CD4-positive, CD25-positive, alpha-beta regulatory T cell (primary cell): ENCODE measurements around the gene LRRC4C. TPM values are rescaled to one million over a fixed set of nuclear protein-coding genes. Genes with fewer than 3 reads are reported as not detected.
A peak's percentile ranks its signal among the peaks of the same experiment; 100 is the strongest.

Source experiments
- ATAC-seq, 2 donors: fragments of 150-1000 bp; cut with Tn5 transposase; one replicate each; pipeline ENCODE4 v1.10.0; 2021; ENCODE audit warnings: low read depth in 2 of 2, moderate number of reproducible peaks in 2 of 2, moderate library complexity in 1 of 2
- DNase-seq, 3 donors: peaks; one replicate each; pipeline versions ENCODE4 v3.0.0 to v3.0.0-alpha.2; 2012 to 2022; ENCODE audit warnings: mixed read lengths in 1 of 3
- H3K27ac ChIP-seq: one replicate; pipeline ENCODE4 v1.7.0; 2013; ENCODE audit warnings: mild to moderate bottlenecking, low read length; ENCODE audit not compliant: insufficient read depth, poor library complexity, severe bottlenecking
- H3K27me3 ChIP-seq: one replicate; pipeline ENCODE4 v1.7.0; 2013; ENCODE audit warnings: low read length; ENCODE audit not compliant: control insufficient read depth, insufficient read depth
- H3K36me3 ChIP-seq: one replicate; pipeline ENCODE4 v1.7.0; 2013; ENCODE audit warnings: mild to moderate bottlenecking, low read length, moderate library complexity; ENCODE audit not compliant: control insufficient read depth, insufficient read depth
- H3K4me1 ChIP-seq: 2 replicates; pipeline ENCODE4 v1.7.0; 2013; ENCODE audit warnings: mild to moderate bottlenecking, low read length; ENCODE audit not compliant: insufficient read depth, control insufficient read depth, poor library complexity, severe bottlenecking
- H3K4me3 ChIP-seq: one replicate; pipeline ENCODE4 v1.7.0; 2013; ENCODE audit warnings: low read depth, mild to moderate bottlenecking, low read length, moderate library complexity
- H3K9me3 ChIP-seq, 2 experiments: 1 replicate in 1 of 2; 2 replicates in 1 of 2; pipeline ENCODE4 v1.7.0; 2013; ENCODE audit warnings: low read length in 2 of 2, mild to moderate bottlenecking in 1 of 2, moderate library complexity in 1 of 2; ENCODE audit not compliant: control insufficient read depth in 2 of 2
- H3K27ac Mint-ChIP-seq, 3 donors: one replicate each; pipeline ENCODE4 v1.8.0; 2020 to 2022; ENCODE audit warnings: mild to moderate bottlenecking in 3 of 3, mixed read lengths in 3 of 3, moderate library complexity in 2 of 3
- H3K27me3 Mint-ChIP-seq: one replicate; pipeline ENCODE4 v1.8.0; 2022; ENCODE audit warnings: mild to moderate bottlenecking, mixed read lengths
- H3K36me3 Mint-ChIP-seq: one replicate; pipeline ENCODE4 v1.8.0; 2020; ENCODE audit warnings: mixed read lengths
- H3K4me1 Mint-ChIP-seq, 4 donors: one replicate each; pipeline ENCODE4 v1.8.0; 2020 to 2022; ENCODE audit warnings: mixed read lengths in 4 of 4, mild to moderate bottlenecking in 1 of 4
- H3K4me3 Mint-ChIP-seq, 4 donors: one replicate each; pipeline ENCODE4 v1.8.0; 2020 to 2022; ENCODE audit warnings: mild to moderate bottlenecking in 4 of 4, mixed read lengths in 4 of 4, moderate library complexity in 3 of 4
- H3K9me3 Mint-ChIP-seq, 7 donors: one replicate each; pipeline ENCODE4 v1.8.0; 2020 to 2022; ENCODE audit warnings: mixed read lengths in 7 of 7, mild to moderate bottlenecking in 3 of 7, moderate library complexity in 2 of 7
- polyA plus RNA-seq, 4 donors: library from polyadenylated mRNA; unstranded; fragments of 300-500 nt; fragmentation: Illumina TruSeq; gene quantifications; one replicate each; pipeline ENCODE4 v1.2.3, GENCODE V29; 2021
- total RNA-seq: library from RNA; stranded (reverse); gene quantifications from one replicate; pipeline ENCODE4 v1.2.3, GENCODE V29; 2022

Gene LRRC4C
- total and polyA plus RNA-seq, 5 donors from 2014 or later, result not detected

DNA sequence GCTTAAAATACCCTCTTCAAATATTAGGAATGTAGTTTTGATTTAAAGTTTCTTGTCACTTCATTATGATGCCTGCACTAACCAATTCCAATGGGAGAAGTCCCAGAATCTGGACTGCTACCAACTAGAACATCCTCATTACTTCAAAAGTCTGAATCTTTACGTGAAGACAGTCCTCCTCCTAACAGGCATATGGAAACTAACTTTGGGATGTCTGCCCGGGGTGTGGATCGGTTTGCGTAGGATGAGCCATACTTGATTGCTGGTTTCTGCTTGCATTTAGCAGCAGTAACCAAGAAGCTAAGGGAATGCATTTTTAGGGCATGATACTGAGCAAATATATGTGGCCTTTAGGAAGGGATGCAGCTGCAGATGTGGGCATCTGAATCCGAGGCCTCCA is 177.1 kb downstream of the LRRC4C start:
- ATAC-seq (no peak), DNase-seq (no peak)
- no peaks in the 10 kb centered on the region for H3K36me3 Mint-ChIP-seq
- Histone ChIP-seq H3K9me3 (peaks cover 0 to 2% of the 10 kb centered on the region in 2 experiments), H3K36me3 (no peaks in the 10 kb centered on the region), H3K27ac (no peak overlapping the region), H3K27me3 (no peaks in the 10 kb centered on the region), H3K4me1 (no peaks in the 10 kb centered on the region), H3K4me3 (no peak overlapping the region)
- H3K27me3 Mint-ChIP-seq, result no peaks in the 10 kb centered on the region
- H3K4me3 Mint-ChIP-seq, result no peak overlapping the region
- peaks cover 1 to 31% (median 7%) of the 10 kb centered on the region in 7 donors for H3K9me3 Mint-ChIP-seq
- no peak overlapping the region for H3K27ac Mint-ChIP-seq
- H3K4me1 Mint-ChIP-seq, result no peaks in the 10 kb centered on the region

DNA sequence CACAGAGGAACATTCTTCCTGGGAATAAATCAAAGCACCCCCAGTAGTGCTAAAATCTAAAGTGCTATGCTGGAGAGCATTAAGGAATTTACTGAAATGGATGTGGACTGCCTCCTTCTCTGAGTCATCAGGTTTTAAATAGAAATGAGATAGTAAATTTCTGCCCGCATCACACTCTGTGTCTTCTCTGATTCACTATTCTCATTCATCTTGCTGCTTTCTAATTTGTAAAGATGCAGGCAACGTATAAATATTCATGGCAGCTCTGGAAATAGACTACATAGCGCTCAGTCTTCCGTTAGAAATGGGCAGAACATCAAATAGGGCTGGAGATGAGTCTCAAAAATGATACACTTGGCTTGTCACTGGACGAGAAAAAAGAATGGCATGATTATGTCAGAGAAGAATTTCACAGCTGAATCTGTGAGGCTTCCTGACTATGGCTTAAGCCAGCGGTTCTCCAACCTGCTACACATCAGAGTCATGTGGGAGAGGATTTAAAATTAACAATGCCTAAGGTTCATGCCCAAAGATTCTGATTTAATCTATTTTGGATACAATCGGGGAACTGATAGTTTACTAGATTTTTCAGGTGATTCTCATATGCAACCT is 178.2 kb downstream of the LRRC4C start:
- no peak overlapping the region for H3K4me3 ChIP-seq
- ATAC-seq, result no peak
- no peak overlapping the region for H3K4me3 Mint-ChIP-seq
- no peaks in the 10 kb centered on the region for H3K4me1 Mint-ChIP-seq
- H3K36me3 ChIP-seq, result no peaks in the 10 kb centered on the region
- H3K27ac ChIP-seq, result no peak overlapping the region
- H3K9me3 Mint-ChIP-seq, result peaks cover 5 to 36% (median 7%) of the 10 kb centered on the region in 7 donors
- H3K4me1 ChIP-seq, result no peaks in the 10 kb centered on the region
- H3K27me3 Mint-ChIP-seq, result no peaks in the 10 kb centered on the region
- H3K27ac Mint-ChIP-seq, result no peak overlapping the region
- DNase-seq, result no peak
- no peaks in the 10 kb centered on the region for H3K36me3 Mint-ChIP-seq
- H3K9me3 ChIP-seq, result peaks cover 0 to 2% of the 10 kb centered on the region in 2 experiments
- H3K27me3 ChIP-seq, result no peaks in the 10 kb centered on the region

GRCh38 chr11:41274831-41275230 is 184.6 kb downstream of the LRRC4C start:
- Histone ChIP-seq H3K27me3 (no peaks in the 10 kb centered on the region), H3K4me3 (no peak overlapping the region), H3K9me3 (peaks cover 2 to 9% of the 10 kb centered on the region in 2 experiments), H3K4me1 (no peaks in the 10 kb centered on the region), H3K36me3 (no peaks in the 10 kb centered on the region), H3K27ac (no peak overlapping the region)
- H3K4me1 Mint-ChIP-seq, result no peaks in the 10 kb centered on the region
- H3K4me3 Mint-ChIP-seq, result no peak overlapping the region
- H3K27me3 Mint-ChIP-seq, result no peaks in the 10 kb centered on the region
- peaks cover 7 to 35% (median 13%) of the 10 kb centered on the region in 7 donors for H3K9me3 Mint-ChIP-seq
- ATAC-seq (no peak), DNase-seq (no peak)
- H3K27ac Mint-ChIP-seq, result no peak overlapping the region
- no peaks in the 10 kb centered on the region for H3K36me3 Mint-ChIP-seq

GRCh38 chr11:41273908-41274307 is 185.5 kb downstream of the LRRC4C start:
- Histone ChIP-seq H3K4me1 (no peaks in the 10 kb centered on the region), H3K4me3 (no peak overlapping the region), H3K27ac (no peak overlapping the region), H3K36me3 (no peaks in the 10 kb centered on the region), H3K9me3 (peaks cover 2 to 9% of the 10 kb centered on the region in 2 experiments), H3K27me3 (no peaks in the 10 kb centered on the region)
- Mint-ChIP-seq H3K36me3 (no peaks in the 10 kb centered on the region), H3K27ac (peak overlapping the region in 1 of 3 donors; percentile 32), H3K27me3 (no peaks in the 10 kb centered on the region), H3K9me3 (peaks cover 7 to 35% (median 12%) of the 10 kb centered on the region in 7 donors), H3K4me1 (no peaks in the 10 kb centered on the region), H3K4me3 (no peak overlapping the region)
- DNase-seq, result no peak
- no peak for ATAC-seq

DNA sequence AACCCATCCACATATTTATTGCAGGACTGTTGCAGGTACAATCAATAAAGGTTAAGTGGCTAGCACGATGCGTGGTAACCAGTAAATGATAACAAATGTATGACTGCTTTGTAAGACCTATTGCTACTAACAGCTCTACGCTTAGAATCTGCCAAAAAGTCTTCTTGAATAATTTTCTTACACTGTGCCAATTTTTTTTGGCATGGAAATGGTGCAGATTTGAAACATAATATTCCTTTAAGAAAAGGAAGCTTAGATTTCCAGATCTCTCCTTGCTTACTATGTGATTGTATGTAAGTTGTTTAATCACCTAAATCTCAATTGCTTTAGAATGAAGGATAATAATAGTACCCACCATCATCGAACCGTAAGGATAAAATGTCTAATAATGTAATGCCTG is 192.0 kb downstream of the LRRC4C start:
- H3K27ac Mint-ChIP-seq, result no peak overlapping the region
- no peak for DNase-seq
- H3K9me3 Mint-ChIP-seq, result peaks cover 0 to 25% (median 6%) of the 10 kb centered on the region in 7 donors
- no peaks in the 10 kb centered on the region for H3K36me3 Mint-ChIP-seq
- no peak for ATAC-seq
- Histone ChIP-seq H3K4me3 (no peak overlapping the region), H3K36me3 (no peaks in the 10 kb centered on the region), H3K4me1 (no peaks in the 10 kb centered on the region), H3K27me3 (no peaks in the 10 kb centered on the region), H3K27ac (no peak overlapping the region), H3K9me3 (peaks cover 0 to 6% of the 10 kb centered on the region in 2 experiments)
- no peak overlapping the region for H3K4me3 Mint-ChIP-seq
- no peaks in the 10 kb centered on the region for H3K27me3 Mint-ChIP-seq
- H3K4me1 Mint-ChIP-seq, result no peaks in the 10 kb centered on the region

GRCh38 chr11:41256041-41256440 is 203.4 kb downstream of the LRRC4C start:
- Mint-ChIP-seq H3K9me3 (peaks cover 0 to 20% (median 0%) of the 10 kb centered on the region in 7 donors), H3K36me3 (no peaks in the 10 kb centered on the region), H3K4me3 (no peak overlapping the region), H3K27me3 (no peaks in the 10 kb centered on the region), H3K4me1 (no peaks in the 10 kb centered on the region), H3K27ac (no peak overlapping the region)
- Histone ChIP-seq H3K27me3 (no peaks in the 10 kb centered on the region), H3K36me3 (no peaks in the 10 kb centered on the region), H3K9me3 (no peaks in the 10 kb centered on the region), H3K4me3 (no peak overlapping the region), H3K27ac (no peak overlapping the region), H3K4me1 (no peaks in the 10 kb centered on the region)
- DNase-seq, result no peak
- ATAC-seq, result no peak

DNA sequence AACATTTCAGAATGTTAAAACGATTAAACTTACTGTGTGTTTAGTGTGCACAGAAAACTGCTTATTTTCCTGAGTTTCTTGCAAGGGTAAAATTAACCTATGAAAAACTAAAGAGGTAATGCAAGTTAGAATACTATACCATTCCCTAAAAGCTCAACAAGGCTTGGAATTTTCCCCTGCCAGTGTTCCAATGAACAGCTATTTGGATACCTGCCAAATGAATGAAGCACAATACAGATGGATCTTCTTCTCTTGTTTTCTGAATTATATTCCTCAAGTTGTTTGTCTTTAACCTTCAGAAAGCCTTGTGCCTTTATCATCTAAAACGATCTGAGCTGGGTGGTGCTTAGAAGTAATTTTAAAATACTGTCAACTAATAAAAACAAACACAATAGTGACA is 204.5 kb downstream of the LRRC4C start:
- Mint-ChIP-seq H3K9me3 (peaks cover 0 to 20% (median 3%) of the 10 kb centered on the region in 7 donors), H3K4me1 (no peaks in the 10 kb centered on the region), H3K4me3 (no peak overlapping the region), H3K36me3 (no peaks in the 10 kb centered on the region), H3K27ac (no peak overlapping the region), H3K27me3 (no peaks in the 10 kb centered on the region)
- no peak for ATAC-seq
- H3K27ac ChIP-seq, result no peak overlapping the region
- H3K9me3 ChIP-seq, result no peaks in the 10 kb centered on the region
- H3K36me3 ChIP-seq, result no peaks in the 10 kb centered on the region
- H3K4me1 ChIP-seq, result no peaks in the 10 kb centered on the region
- no peak overlapping the region for H3K4me3 ChIP-seq
- H3K27me3 ChIP-seq, result no peaks in the 10 kb centered on the region
- no peak for DNase-seq

DNA sequence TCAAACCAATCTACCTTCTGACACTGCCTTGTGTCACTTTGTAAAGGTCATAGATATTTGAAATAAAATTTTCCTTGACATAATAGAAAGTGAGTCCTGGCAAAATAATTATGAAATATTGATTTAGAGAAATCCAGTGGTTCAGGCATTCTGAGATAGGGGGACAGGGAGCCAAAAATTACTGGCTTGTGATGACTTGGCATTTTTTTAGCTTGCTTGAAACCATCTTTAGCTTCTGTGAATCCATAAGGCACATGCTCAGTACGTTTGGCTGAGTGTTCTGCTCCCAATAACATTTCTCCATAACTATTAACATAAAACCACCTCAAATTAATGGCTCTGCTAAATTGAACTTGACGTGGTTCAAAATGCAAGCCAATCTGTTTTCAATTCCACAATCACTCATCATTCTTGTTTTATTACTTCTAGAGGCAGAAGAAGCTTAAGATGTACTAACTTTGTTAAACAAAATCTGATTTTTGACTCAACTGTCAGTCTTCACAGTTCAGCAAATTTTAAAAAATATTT is 209.0 kb downstream of the LRRC4C start:
- no peak for ATAC-seq
- H3K27me3 Mint-ChIP-seq, result no peaks in the 10 kb centered on the region
- Histone ChIP-seq H3K36me3 (no peaks in the 10 kb centered on the region), H3K27me3 (no peaks in the 10 kb centered on the region), H3K27ac (no peak overlapping the region), H3K4me1 (no peaks in the 10 kb centered on the region), H3K4me3 (no peak overlapping the region), H3K9me3 (peaks cover 5 to 18% of the 10 kb centered on the region in 2 experiments)
- no peak for DNase-seq
- no peak overlapping the region for H3K4me3 Mint-ChIP-seq
- H3K27ac Mint-ChIP-seq, result no peak overlapping the region
- H3K4me1 Mint-ChIP-seq, result no peaks in the 10 kb centered on the region
- H3K9me3 Mint-ChIP-seq, result peaks cover 3 to 45% (median 13%) of the 10 kb centered on the region in 7 donors
- no peaks in the 10 kb centered on the region for H3K36me3 Mint-ChIP-seq
